ENCODE data around the gene NBEAL1.

GRCh38 chr2:203002054-203002821 lies 12.4 kb upstream of the NBEAL1 start:
- TF ChIP-seq POLR2A (IDR thresholded peaks at IDR 0.05; ENCODE audit: low read length): no peak
- TF ChIP-seq GATA1 (IDR thresholded peaks at IDR 0.05; ENCODE audit: low read depth, low read length): no peak

All from erythroblast (primary cell).